22Rv1 (cell line): ENCODE data around the gene AP3S1.

Experiments used
- ZFX ChIP-seq: fragments of 450-650 bp; IDR thresholded peaks from 2 replicates; pipeline ENCODE4 v1.6.1; 2017; ENCODE audit warnings: antibody characterized with exemption, borderline replicate concordance
- TF ChIP-seq, protein P1 (sequence below): fragments of 450-650 bp; IDR thresholded peaks from 2 replicates; pipeline ENCODE4 v1.5.1; 2017; ENCODE audit warnings: mild to moderate bottlenecking

DNA sequence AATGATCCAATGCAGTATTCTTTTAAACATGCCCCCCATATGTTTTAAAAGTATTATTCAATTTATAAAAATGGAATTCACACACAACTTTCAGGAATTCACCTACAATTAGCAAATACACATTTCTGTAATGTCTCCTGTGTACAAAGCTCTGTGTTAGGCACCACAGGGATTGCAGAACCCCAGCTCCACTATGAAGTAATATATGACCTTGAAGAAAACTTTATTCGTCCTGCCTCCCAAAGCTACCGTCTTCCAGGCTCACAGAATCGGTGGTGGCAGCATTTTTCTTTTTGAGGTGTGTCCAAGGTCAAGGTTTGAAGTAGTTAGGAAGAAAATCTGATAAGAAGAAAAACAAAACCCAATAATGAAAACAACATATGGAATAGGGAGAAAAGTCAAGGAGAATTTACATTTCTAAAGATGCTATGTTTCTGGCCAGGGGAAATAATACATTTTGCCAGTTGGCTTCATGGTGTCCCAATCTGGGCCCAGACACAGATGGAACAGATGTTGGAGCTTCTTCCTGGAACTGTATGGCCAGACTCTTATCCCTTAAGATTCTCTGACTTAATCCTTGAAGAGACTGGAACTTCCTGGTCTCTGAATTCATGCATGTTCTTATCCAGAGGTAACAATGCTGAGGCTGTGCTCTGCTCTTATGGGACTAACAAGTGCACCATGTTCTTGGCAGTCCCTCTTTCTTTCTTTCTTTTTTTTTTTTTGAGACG is 98.5 kb downstream of the AP3S1 start:
- TF ChIP-seq, protein P1, sequence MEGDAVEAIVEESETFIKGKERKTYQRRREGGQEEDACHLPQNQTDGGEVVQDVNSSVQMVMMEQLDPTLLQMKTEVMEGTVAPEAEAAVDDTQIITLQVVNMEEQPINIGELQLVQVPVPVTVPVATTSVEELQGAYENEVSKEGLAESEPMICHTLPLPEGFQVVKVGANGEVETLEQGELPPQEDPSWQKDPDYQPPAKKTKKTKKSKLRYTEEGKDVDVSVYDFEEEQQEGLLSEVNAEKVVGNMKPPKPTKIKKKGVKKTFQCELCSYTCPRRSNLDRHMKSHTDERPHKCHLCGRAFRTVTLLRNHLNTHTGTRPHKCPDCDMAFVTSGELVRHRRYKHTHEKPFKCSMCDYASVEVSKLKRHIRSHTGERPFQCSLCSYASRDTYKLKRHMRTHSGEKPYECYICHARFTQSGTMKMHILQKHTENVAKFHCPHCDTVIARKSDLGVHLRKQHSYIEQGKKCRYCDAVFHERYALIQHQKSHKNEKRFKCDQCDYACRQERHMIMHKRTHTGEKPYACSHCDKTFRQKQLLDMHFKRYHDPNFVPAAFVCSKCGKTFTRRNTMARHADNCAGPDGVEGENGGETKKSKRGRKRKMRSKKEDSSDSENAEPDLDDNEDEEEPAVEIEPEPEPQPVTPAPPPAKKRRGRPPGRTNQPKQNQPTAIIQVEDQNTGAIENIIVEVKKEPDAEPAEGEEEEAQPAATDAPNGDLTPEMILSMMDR, result no peak
- no peak for TF ChIP-seq ZFX
